ENCODE results near the gene NEK5. TPM values are rescaled to one million over a fixed set of nuclear protein-coding genes. Genes with fewer than 3 reads are reported as not detected.
"Not testable (repeated sequence)": the region's sequence is repeated elsewhere in the genome, so short reads cannot be mapped to it uniquely, and the experiment has no call there.

The NEK5 gene
- total RNA-seq, result 4.3 to 5.1 TPM (median 4.9 TPM) in 3 replicates

- DNase-seq (ENCODE audit: low spot score in 2 of 2, unreplicated experiment in 2 of 2), result peak; percentile 56 to 85
- Mint-ChIP-seq H3K9me3 (peaks cover 10% of the 10 kb centered on the region), H3K27ac (peak within 1 kb of the TSS; percentile 92), H3K27me3 (ENCODE audit: low read depth) (no peaks in the 10 kb centered on the region), H3K4me3 (peak within 1 kb of the TSS; percentile 84), H3K4me1 (peaks cover 22% of the 10 kb centered on the region), H3K36me3 (peaks cover 31% of the 10 kb centered on the region)
- TF ChIP-seq CTCF (IDR thresholded peaks at IDR 0.05; ENCODE audit: unreplicated experiment), result peak; percentile 75
Measured at GRCh38 chr13:52128714-52129700, at the start of gene NEK5. NEK5 (minus strand) TSS chr13:52129073; CDS start chr13:52127482, 1,591 bp downstream.

- H3K9me3 Mint-ChIP-seq, result no peaks in the 10 kb centered on the region
- TF ChIP-seq CTCF (IDR thresholded peaks at IDR 0.05; ENCODE audit: unreplicated experiment), result no peak
- H3K4me3 Mint-ChIP-seq, result no peak overlapping the region
- H3K4me1 Mint-ChIP-seq, result no peaks in the 10 kb centered on the region
- peaks cover 18% of the 10 kb centered on the region for H3K36me3 Mint-ChIP-seq
- H3K27me3 Mint-ChIP-seq (ENCODE audit: low read depth), result no peaks in the 10 kb centered on the region
- DNase-seq (ENCODE audit: low spot score in 2 of 2, unreplicated experiment in 2 of 2), result no peak
- no peak overlapping the region for H3K27ac Mint-ChIP-seq
Measured at GRCh38 chr13:52177276-52177675, 48.4 kb upstream of the NEK5 start.

- peaks cover 17% of the 10 kb centered on the region for H3K36me3 Mint-ChIP-seq
- H3K27me3 Mint-ChIP-seq (ENCODE audit: low read depth); DNase-seq (ENCODE audit: low spot score in 2 of 2, unreplicated experiment in 2 of 2); H3K27ac Mint-ChIP-seq; H3K9me3 Mint-ChIP-seq; H3K4me1 Mint-ChIP-seq; H3K4me3 Mint-ChIP-seq: not testable (repeated sequence)
Measured at GRCh38 chr13:52173970-52174369, 45.1 kb upstream of the NEK5 start.

- no peaks in the 10 kb centered on the region for H3K4me1 Mint-ChIP-seq
- no peak for DNase-seq (ENCODE audit: low spot score in 2 of 2, unreplicated experiment in 2 of 2)
- TF ChIP-seq CTCF (IDR thresholded peaks at IDR 0.05; ENCODE audit: unreplicated experiment), result no peak
- H3K9me3 Mint-ChIP-seq, result no peaks in the 10 kb centered on the region
- H3K27me3 Mint-ChIP-seq (ENCODE audit: low read depth), result no peaks in the 10 kb centered on the region
- no peak overlapping the region for H3K4me3 Mint-ChIP-seq
- no peak overlapping the region for H3K27ac Mint-ChIP-seq
- peaks cover 17% of the 10 kb centered on the region for H3K36me3 Mint-ChIP-seq
Measured at GRCh38 chr13:52173373-52173772, 44.5 kb upstream of the NEK5 start.

- H3K36me3 Mint-ChIP-seq, result peaks cover 20% of the 10 kb centered on the region
- DNase-seq (ENCODE audit: low spot score in 2 of 2, unreplicated experiment in 2 of 2); H3K4me3 Mint-ChIP-seq; H3K27me3 Mint-ChIP-seq (ENCODE audit: low read depth); H3K4me1 Mint-ChIP-seq; H3K27ac Mint-ChIP-seq; H3K9me3 Mint-ChIP-seq: not testable (repeated sequence)
Measured at GRCh38 chr13:52171686-52172085, 42.8 kb upstream of the NEK5 start.

GRCh38 chr13:52170828-52171391 lies 42.0 kb upstream of the NEK5 start:
- DNase-seq (ENCODE audit: low spot score in 2 of 2, unreplicated experiment in 2 of 2); H3K9me3 Mint-ChIP-seq; H3K4me3 Mint-ChIP-seq; H3K27ac Mint-ChIP-seq; H3K27me3 Mint-ChIP-seq (ENCODE audit: low read depth); H3K4me1 Mint-ChIP-seq: not testable (repeated sequence)
- H3K36me3 Mint-ChIP-seq, result peaks cover 24% of the 10 kb centered on the region

- no peak overlapping the region for H3K27ac Mint-ChIP-seq
- H3K9me3 Mint-ChIP-seq, result no peaks in the 10 kb centered on the region
- H3K4me3 Mint-ChIP-seq, result no peak overlapping the region
- H3K36me3 Mint-ChIP-seq, result peaks cover 19% of the 10 kb centered on the region
- DNase-seq (ENCODE audit: low spot score in 2 of 2, unreplicated experiment in 2 of 2), result no peak
- TF ChIP-seq CTCF (IDR thresholded peaks at IDR 0.05; ENCODE audit: unreplicated experiment), result no peak
- H3K4me1 Mint-ChIP-seq, result no peaks in the 10 kb centered on the region
- no peaks in the 10 kb centered on the region for H3K27me3 Mint-ChIP-seq (ENCODE audit: low read depth)
Measured at GRCh38 chr13:52169839-52170238, 41.0 kb upstream of the NEK5 start.
